Glomerular visceral epithelial cell (primary cell): ENCODE data around the gene LY6G5C.

Source experiments
- DNase-seq: peaks from one replicate; pipeline ENCODE4 v3.0.0-alpha.2; 2016; ENCODE audit errors: extremely low spot score

LY6G5C gene

GRCh38 chr6:31680226-31681134, at the start of gene LY6G5C:
Gene LY6G5C, minus strand, starts transcription at chr6:31681067. Its CDS starts 694 bp downstream, at chr6:31680373.
- peak; percentile 91 for DNase-seq

DNA sequence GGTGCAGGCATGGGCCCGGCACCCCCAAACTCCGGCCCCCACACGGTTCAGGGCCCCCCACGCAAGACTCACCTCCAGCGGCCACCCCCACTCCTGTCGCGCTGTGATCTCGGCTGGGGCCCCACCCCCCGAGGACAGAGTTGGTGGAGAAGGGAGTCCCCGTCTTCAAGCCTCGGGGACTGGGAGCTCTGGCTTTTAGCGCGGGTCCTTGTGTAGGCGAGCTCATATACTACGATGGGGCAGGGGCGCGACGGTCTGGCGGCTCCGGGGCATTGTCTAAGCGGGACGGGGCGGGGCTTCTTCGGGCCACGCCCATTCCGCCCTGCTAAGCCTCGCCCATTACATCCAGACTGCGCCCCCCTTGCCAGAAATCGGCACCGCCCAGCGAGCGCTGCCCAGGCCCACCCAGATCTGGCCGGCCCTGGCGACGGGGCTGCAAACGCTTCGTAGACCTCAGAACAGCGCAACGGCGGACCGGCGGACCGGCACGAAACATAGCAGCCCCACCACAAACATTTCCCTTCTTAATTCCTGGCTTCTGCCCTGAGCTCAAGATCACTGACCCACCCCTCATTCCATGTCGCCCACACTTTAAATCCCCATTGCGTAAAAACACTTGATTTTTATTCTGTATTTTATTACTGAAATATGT, 49.2 kb upstream of the LY6G5C start:
- peak; percentile 88 for DNase-seq

DNA sequence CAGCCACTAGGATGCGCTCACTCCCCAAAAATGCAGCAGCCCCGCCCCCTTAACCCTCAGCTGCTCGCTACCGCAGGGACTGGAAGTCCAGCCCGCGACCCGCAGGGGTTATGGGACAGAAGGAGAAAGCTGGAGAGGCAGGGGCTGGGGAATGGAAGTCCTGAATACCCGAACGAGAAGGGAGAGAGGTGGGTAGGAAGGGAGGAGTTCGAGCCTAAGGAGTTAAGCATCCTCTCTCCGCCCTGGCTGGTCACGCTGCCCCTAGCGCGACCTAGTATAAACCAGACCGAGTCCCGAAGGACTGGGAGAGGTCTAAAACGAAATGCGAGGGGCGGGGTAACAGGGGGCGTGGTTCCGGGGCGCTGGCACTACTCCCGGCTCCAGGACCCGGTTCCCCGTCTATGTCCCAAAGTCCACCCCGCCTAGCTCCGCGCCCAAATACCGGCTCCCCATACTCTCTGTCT, 48.7 kb upstream of the LY6G5C start:
- peak; percentile 88 for DNase-seq

DNA sequence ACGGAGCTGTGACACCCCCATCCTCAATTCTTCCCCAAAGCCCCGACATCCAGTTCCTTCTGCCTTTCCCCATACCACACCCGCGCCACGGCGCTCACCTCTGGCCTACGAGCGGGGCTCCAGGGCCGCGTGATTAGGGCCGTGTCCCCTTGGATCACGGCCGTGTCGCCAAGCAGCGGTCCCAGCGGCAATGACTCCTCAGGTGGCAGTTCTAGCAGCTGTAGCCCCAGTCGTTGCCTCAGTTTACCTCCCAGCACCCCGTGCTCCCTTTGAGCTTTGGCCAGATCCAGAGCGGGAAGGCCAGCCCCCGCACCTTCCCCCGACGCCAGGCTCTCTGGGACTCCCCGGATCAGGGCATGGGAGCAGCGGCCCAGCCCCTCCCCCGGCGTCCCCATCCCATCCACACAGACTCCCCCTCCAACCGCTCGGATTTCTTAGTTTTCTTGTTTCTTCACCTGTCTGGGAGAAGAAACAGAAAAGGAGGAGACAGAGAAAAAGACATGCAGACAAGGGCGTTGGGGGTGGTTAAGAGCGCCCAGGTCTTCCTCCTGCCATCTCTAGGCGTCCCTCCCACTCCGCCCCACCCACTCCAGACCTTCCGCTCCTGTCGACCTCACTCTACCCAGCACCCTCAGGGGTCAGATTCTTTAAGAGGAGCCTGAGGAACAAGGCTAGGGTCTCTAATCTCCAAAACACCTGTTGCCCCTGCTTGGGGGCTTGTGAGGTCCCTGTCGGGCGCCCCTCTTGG, 48.1 kb upstream of the LY6G5C start, which contains the start of gene DDAH2:
Gene DDAH2, minus strand, starts transcription at position 533 of the 748 bp plus-strand sequence. Its CDS starts 138 bp downstream, at position 395.
- no peak for DNase-seq

DNA sequence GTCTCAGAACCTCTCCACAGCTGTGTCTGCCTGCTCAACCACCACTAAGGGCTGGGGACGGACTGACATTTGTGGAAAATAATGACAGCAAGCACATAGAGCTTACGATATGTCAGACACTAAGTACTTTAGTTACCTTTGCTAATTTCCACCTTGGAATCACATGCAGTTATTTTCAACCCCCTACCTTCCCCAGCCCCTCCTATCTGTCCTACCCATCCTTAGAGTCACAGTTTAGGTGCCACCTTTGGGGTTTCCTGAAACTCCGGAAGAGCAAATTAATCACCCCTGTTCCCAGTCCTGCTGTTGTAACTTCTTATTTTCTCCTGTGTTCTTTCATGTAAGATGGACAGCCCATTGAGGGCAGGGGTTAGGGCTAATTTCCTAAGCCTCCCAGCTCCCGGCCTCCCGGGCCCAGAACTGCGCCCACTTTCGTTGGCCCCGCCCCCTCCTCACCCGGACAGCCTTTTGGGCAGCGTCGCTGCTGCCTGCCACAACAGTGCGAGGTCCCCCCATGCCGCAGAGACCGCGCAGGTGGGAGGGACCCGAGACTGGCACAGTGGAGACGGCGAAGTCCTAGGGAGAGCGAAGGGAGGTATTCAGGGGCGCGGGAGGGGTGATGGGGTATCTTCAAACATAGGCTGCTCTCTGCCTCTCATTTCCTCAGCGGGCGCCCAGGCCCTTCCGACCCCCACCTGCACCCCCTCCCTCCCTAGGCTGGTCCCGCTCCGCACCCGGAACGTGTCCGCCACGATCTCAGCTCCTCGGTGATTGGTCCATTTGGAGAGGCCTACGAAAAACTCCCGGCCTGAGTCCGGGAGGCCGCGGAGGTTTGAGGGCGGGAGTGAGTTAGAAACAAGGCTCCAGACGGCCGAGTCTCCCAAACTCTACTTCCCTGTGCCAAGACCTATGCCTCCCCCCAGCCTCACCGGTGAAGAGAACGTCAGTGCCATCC, 47.1 kb upstream of the LY6G5C start:
- DNase-seq: no peak

- no peak for DNase-seq
Observed at GRCh38 chr6:31727034-31727716, 46.3 kb upstream of the LY6G5C start.

DNA sequence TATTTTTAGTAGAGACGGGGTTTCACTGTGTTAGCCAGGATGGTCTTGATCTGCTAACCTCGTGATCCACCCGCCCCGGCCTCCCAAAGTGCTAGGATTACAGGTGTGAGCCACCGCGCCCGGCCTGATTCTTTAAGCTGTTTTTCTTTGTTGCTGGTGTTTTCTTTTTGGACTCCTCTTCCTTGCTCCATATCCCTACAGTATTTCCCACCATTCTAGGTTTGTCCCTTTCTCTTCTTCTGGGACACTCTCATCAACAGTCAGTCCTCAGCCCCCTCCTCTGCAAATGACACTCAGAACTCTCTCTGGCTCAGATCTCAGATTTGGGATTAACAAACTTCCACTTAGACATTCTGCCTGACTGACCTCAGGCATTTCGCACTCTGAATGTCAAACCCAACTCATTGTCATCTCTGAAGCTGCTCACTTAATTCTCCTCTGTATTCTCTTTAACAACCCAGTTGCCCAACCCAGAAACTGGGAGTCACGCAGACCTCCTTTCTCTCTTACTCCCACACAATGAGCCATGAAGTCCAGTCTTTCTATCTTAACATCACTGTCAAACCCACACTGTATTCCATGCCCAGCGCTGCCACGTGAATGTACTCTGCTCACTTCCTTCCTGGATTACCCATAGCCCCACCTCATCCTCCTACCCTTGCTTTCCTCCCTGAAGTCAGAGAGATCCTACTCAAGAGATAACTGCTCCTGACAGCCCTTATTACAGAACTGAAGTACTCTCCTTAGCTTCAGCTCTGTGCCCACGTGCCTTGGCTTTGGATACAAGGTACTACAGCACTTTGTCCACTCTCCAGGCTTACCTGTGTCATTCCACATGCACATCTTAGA, 44.9 kb upstream of the LY6G5C start:
- no peak for DNase-seq

- DNase-seq: no peak
Observed at GRCh38 chr6:31723980-31724691, 43.3 kb upstream of the LY6G5C start.

GRCh38 chr6:31723245-31723979, 42.5 kb upstream of the LY6G5C start, which contains the start of gene MPIG6B:
Gene MPIG6B, plus strand, starts transcription at chr6:31723373. Its CDS starts 11 bp downstream, at chr6:31723384.
- no peak for DNase-seq

DNA sequence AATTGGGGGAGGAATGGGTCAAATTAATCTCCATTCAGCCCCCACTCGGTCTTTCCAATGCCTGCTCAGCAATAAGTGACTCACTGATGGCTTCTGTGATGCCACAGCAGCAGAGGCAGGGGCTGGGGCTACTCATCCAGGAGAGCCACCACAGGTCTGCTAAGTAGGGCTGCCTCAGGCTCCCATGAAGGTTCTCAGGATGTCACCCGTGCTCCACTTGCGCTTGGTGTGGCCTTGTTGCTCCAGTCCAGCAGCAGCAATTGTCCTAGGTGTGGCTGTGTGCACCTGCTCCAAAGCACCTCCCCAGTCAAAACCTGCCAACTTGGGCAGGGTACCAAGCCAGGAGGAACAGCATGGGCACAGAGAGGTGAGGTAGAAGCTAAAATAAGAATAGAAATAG, 41.3 kb upstream of the LY6G5C start:
- no peak for DNase-seq

- DNase-seq: no peak
Observed at GRCh38 chr6:31721351-31722020, 40.6 kb upstream of the LY6G5C start, which contains the start of gene LY6G6C. Gene LY6G6C, minus strand, starts transcription at chr6:31721746. Its CDS starts 67 bp downstream, at chr6:31721679.

DNA sequence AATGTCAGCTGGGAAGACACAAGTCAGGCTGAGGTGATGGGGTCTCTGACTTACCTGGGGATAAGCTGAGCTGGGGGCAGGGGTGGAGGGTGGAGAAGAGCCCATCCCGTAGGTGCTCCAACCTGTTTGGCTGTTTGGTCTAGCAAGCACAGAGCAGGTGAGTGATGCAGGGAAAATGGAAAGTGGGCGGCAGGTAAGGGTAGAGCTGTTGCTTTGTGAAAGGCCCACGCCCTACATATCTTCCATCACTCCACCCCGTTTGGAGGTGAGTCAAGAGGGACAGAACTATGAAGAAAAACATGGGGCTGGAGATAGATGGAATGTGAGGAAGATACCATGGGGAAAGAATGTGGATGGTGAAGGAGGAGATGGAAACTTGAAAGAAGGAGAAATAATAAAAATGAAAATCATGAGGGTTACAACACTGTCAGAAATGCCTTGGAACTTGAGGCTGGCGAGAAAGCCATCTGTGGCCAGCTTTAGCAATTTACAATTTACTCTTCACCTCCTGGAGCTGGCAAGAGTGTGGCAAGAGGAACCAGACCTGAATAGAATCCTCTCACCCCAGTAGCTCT, 39.4 kb upstream of the LY6G5C start:
- DNase-seq: no peak

DNA sequence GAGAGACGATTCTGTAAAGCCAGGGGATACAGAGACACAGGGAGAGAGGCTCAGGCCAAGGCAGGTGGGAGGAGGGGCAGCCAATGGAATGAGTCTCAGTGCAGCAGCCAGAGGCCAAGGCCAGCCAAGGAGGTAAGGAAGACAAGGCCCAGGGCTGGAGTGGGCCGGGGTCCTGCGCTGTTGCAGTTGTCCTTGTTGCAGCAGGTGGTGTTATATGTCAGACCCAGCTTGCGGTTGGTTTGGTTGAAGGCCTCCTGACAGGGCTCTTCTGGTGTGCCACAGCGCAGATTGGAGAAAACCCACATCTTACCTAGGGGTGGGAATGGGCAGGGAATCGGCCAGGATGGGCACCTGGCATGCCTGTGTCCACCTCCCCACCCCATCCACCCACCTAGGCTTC, 38.1 kb upstream of the LY6G5C start:
- no peak for DNase-seq

DNA sequence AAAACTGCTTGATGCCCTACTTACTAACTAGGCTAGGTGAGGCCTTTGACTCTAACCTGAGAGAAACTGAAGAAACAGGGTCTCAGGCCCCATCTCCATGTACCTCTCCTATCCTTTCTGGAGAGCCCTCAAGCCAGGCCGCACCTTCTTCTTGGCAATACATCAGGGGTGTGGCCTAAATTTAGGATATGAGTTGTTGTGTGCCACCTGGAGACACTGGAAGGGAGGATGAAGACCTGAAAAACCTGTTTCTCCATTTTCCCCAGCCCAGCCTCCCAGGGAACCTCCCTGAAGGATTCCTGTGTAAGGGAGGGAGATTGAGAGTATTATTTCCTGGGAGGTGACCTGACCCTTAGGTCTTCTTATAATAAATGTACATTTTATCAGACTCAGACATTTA, 37.4 kb upstream of the LY6G5C start:
- no peak for DNase-seq

DNA sequence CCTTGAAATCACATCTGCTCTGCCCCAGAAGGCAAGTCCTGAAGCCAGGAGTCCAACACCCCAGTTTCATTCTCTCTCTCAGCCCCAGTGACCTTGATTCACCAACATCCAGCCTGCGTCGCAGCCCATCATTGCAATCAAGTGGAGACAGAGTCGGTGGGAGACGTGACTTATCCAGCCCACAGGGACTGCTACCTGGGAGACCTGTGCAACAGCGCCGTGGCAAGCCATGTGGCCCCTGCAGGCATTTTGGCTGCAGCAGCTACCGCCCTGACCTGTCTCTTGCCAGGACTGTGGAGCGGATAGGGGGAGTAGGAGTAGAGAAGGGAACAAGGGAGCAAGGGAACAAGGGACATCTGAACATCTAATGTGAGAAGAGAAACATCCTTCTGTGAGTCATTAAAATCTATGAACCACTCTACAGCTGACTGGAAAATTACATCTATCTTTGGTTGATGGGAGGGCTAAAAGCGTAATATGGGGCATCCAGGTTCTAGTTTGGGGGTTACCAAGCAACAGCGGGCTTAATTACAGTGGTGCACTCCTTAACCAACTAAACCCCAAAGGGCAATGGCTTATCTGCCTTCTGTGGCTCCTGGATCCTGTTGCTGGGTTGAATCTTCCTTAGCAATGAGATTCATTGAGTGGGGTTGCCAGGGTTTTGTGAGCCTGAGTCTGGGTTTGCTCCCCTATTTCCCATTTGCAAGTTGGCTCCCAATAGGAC, 36.8 kb upstream of the LY6G5C start:
- no peak for DNase-seq
